Mesendoderm (in vitro differentiated cells): Measurements from ENCODE around the gene ADAMTSL1.

Experiments used
- DNase-seq: peaks from one replicate; pipeline ENCODE4 v3.0.0; 2013
- H2AK5ac ChIP-seq: 2 replicates; pipeline ENCODE4 v1.6.1; 2013; ENCODE audit warnings: low read length, inconsistent platforms
- H2BK120ac ChIP-seq: 2 replicates; pipeline ENCODE4 v1.6.1; 2013; ENCODE audit warnings: low read depth, mild to moderate bottlenecking, low read length, moderate library complexity, mixed read lengths
- H2BK15ac ChIP-seq: replicated peaks from 2 replicates; pipeline ENCODE4 v1.6.1; 2013; ENCODE audit warnings: low read depth, mild to moderate bottlenecking, moderate library complexity
- H2BK5ac ChIP-seq: 2 replicates; pipeline ENCODE4 v1.6.1; 2013; ENCODE audit warnings: low read length, inconsistent platforms
- H3K18ac ChIP-seq: 2 replicates; pipeline ENCODE4 v1.6.1; 2013; ENCODE audit warnings: mild to moderate bottlenecking, low read length, mixed read lengths
- H3K23ac ChIP-seq: one replicate; pipeline ENCODE4 v1.6.1; 2013; ENCODE audit warnings: low read length
- H3K27ac ChIP-seq: 2 replicates; pipeline ENCODE4 v1.5.1; 2013; ENCODE audit warnings: low read depth, mild to moderate bottlenecking, inconsistent platforms, low read length, moderate library complexity
- H3K27me3 ChIP-seq: 2 replicates; pipeline ENCODE4 v1.6.1; 2013; ENCODE audit warnings: low read length, control low read depth, mild to moderate bottlenecking, inconsistent platforms; ENCODE audit not compliant: insufficient read depth, poor library complexity
- H3K36me3 ChIP-seq: 2 replicates; pipeline ENCODE4 v1.6.1; 2013; ENCODE audit warnings: low read length, inconsistent platforms; ENCODE audit not compliant: control insufficient read depth, insufficient read depth
- H3K4ac ChIP-seq: one replicate; pipeline ENCODE4 v1.6.1; 2013; ENCODE audit warnings: low read depth, mild to moderate bottlenecking, low read length, moderate library complexity
- H3K4me1 ChIP-seq: 2 replicates; pipeline ENCODE4 v1.6.1; 2013; ENCODE audit warnings: low read depth, low read length, inconsistent platforms; ENCODE audit not compliant: control insufficient read depth
- H3K4me2 ChIP-seq: 2 replicates; pipeline ENCODE4 v1.6.1; 2013; ENCODE audit warnings: low read length
- H3K4me3 ChIP-seq: 2 replicates; pipeline ENCODE4 v1.5.1; 2013; ENCODE audit warnings: mild to moderate bottlenecking, low read length
- H3K56ac ChIP-seq: one replicate; pipeline ENCODE4 v1.6.1; 2013; ENCODE audit warnings: low read length
- H3K79me1 ChIP-seq: 2 replicates; pipeline ENCODE4 v1.6.1; 2013; ENCODE audit warnings: low read length, inconsistent platforms
- H3K79me2 ChIP-seq: 2 replicates; pipeline ENCODE4 v1.6.1; 2013; ENCODE audit warnings: mild to moderate bottlenecking, low read length; ENCODE audit not compliant: control insufficient read depth, insufficient read depth
- H3K9ac ChIP-seq: 2 replicates; pipeline ENCODE4 v1.6.1; 2013; ENCODE audit warnings: low read length, inconsistent platforms
- H4K5ac ChIP-seq: one replicate; pipeline ENCODE4 v1.6.1; 2013; ENCODE audit warnings: low read length
- H4K8ac ChIP-seq: one replicate; pipeline ENCODE4 v1.6.1; 2013; ENCODE audit warnings: low read depth, mild to moderate bottlenecking, control low read depth, low read length, moderate library complexity
- WGBS: extraction: QIAGEN DNeasy Blood & Tissue Kit; methylation state at CpG from one replicate; pipeline ENCODE4 v1.1.7; 2013; ENCODE audit warnings: low lambda C conversion rate, missing lambda C conversion rate; ENCODE audit not compliant: insufficient coverage; ENCODE audit errors: extremely low coverage; 5-methylcytosine and 5-hydroxymethylcytosine counted together

Gene ADAMTSL1

GRCh38 chr9:18905028-18905882, 431.3 kb downstream of the ADAMTSL1 start:
- H3K27ac ChIP-seq = no peak overlapping the region
- H3K79me2 ChIP-seq = no peaks in the 10 kb centered on the region
- H3K4ac ChIP-seq = no peak overlapping the region
- DNase-seq = no peak
- no peak overlapping the region for H3K9ac ChIP-seq
- H2BK15ac ChIP-seq = no peak overlapping the region
- H4K5ac ChIP-seq = no peak overlapping the region
- no peak overlapping the region for H2AK5ac ChIP-seq
- H3K27me3 ChIP-seq = no peaks in the 10 kb centered on the region
- no peak overlapping the region for H3K4me3 ChIP-seq
- no peak overlapping the region for H3K18ac ChIP-seq
- no peak overlapping the region for H3K4me2 ChIP-seq
- H3K56ac ChIP-seq = no peak overlapping the region
- no CpG with 5 or more reads among the region's 11 CpGs for WGBS
- no peak overlapping the region for H2BK5ac ChIP-seq
- H3K36me3 ChIP-seq = no peaks in the 10 kb centered on the region
- no peak overlapping the region for H3K23ac ChIP-seq
- no peak overlapping the region for H2BK120ac ChIP-seq
- H3K79me1 ChIP-seq = no peaks in the 10 kb centered on the region
- no peaks in the 10 kb centered on the region for H3K4me1 ChIP-seq
- H4K8ac ChIP-seq = no peak overlapping the region

GRCh38 chr9:18905883-18906629, 432.1 kb downstream of the ADAMTSL1 start:
- Histone ChIP-seq H3K79me1 (no peaks in the 10 kb centered on the region), H3K79me2 (no peaks in the 10 kb centered on the region), H4K8ac (no peak overlapping the region), H2BK15ac (no peak overlapping the region), H3K4me2 (no peak overlapping the region), H2AK5ac (no peak overlapping the region), H3K4me1 (peaks cover 3% of the 10 kb centered on the region), H3K56ac (no peak overlapping the region), H2BK120ac (no peak overlapping the region), H3K18ac (no peak overlapping the region), H3K23ac (no peak overlapping the region), H3K4ac (no peak overlapping the region), H3K4me3 (no peak overlapping the region), H3K36me3 (no peaks in the 10 kb centered on the region), H2BK5ac (no peak overlapping the region), H3K9ac (no peak overlapping the region), H3K27me3 (no peaks in the 10 kb centered on the region), H4K5ac (no peak overlapping the region), H3K27ac (no peak overlapping the region)
- WGBS = no CpG with 5 or more reads among the region's 9 CpGs
- DNase-seq = no peak

DNA sequence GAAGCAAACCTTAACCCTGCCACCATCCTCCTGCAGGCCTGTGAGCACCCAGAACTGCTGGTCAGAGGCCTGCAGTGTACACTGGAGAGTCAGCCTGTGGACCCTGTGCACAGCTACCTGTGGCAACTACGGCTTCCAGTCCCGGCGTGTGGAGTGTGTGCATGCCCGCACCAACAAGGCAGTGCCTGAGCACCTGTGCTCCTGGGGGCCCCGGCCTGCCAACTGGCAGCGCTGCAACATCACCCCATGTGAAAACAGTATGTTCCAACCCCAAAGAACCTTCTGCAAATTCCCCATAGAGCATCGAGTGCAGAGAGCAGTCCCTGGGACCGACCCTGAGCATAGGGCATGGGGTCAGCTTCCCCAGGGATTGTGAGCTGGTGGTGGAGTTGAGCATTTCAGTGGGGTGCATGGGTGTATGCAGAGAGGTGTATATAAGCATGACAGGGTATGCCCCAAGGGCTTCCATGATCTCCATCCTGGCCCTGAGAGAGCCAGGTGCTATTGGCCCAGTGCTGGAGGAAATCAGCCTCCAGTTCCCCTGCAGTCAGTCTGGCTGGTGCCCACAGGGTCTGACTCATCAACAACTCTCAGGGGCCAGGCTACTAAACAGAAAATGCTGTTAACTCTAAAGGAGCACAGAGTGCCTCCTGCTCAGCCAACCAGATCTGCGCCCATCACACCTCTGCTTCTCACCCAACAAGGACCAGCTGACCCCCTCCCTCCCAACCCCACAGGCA, 432.9 kb downstream of the ADAMTSL1 start:
- H2BK120ac ChIP-seq = no peak overlapping the region
- WGBS = no CpG with 5 or more reads among the region's 9 CpGs
- no peaks in the 10 kb centered on the region for H3K36me3 ChIP-seq
- no peak overlapping the region for H4K5ac ChIP-seq
- no peaks in the 10 kb centered on the region for H3K79me2 ChIP-seq
- no peak overlapping the region for H3K23ac ChIP-seq
- no peak overlapping the region for H3K9ac ChIP-seq
- no peak overlapping the region for H2AK5ac ChIP-seq
- no peak overlapping the region for H3K27ac ChIP-seq
- no peak overlapping the region for H3K4me2 ChIP-seq
- no peak overlapping the region for H2BK15ac ChIP-seq
- no peak overlapping the region for H3K4me3 ChIP-seq
- no peaks in the 10 kb centered on the region for H3K79me1 ChIP-seq
- no peak overlapping the region for H3K56ac ChIP-seq
- no peak overlapping the region for H3K4ac ChIP-seq
- H2BK5ac ChIP-seq = no peak overlapping the region
- DNase-seq = no peak
- no peak overlapping the region for H3K18ac ChIP-seq
- no peak overlapping the region for H4K8ac ChIP-seq
- H3K27me3 ChIP-seq = no peaks in the 10 kb centered on the region
- H3K4me1 ChIP-seq = peaks cover 8% of the 10 kb centered on the region

DNA sequence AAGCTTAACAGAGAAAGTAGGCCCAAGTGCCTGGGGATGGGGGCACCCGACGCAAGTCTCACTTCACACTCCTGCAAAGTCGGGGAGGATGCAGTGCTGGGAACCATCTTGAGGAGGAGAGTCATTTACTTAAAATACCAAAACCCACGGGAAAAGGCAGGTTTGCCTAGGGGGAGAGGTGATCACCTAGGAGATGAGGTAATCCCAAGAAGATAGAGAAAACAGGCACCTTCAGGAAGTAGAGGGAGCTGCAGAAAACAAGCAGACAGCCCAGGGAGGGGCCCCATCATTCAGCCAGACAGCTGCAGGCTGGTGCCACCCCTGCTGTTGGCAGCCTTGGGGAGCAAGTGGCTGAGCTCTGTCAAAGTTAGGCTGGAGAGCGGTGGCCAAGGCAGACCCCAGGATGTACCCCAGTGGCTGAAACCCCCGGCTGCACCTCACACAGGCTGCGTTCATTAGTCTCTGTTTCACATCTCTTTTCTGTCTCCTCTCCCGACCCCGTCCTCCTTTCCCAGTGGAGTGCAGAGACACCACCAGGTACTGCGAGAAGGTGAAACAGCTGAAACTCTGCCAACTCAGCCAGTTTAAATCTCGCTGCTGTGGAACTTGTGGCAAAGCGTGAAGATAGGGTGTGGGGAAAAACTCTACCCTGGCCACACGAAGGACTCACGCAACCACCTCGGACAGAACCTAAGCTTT, 434.1 kb downstream of the ADAMTSL1 start:
- H3K4me1 ChIP-seq = peaks cover 8% of the 10 kb centered on the region
- H3K79me2 ChIP-seq = no peaks in the 10 kb centered on the region
- H3K4me2 ChIP-seq = no peak overlapping the region
- no peak overlapping the region for H2BK120ac ChIP-seq
- H3K56ac ChIP-seq = no peak overlapping the region
- no peaks in the 10 kb centered on the region for H3K27me3 ChIP-seq
- H3K4me3 ChIP-seq = no peak overlapping the region
- no peak overlapping the region for H4K5ac ChIP-seq
- H2BK5ac ChIP-seq = no peak overlapping the region
- no peak overlapping the region for H3K27ac ChIP-seq
- H3K9ac ChIP-seq = no peak overlapping the region
- no peak overlapping the region for H3K23ac ChIP-seq
- DNase-seq = peak; percentile 58
- no peak overlapping the region for H2BK15ac ChIP-seq
- H3K4ac ChIP-seq = no peak overlapping the region
- no peak overlapping the region for H4K8ac ChIP-seq
- H3K18ac ChIP-seq = no peak overlapping the region
- no peaks in the 10 kb centered on the region for H3K36me3 ChIP-seq
- no peak overlapping the region for H2AK5ac ChIP-seq
- WGBS = no CpG with 5 or more reads among the region's 15 CpGs
- no peaks in the 10 kb centered on the region for H3K79me1 ChIP-seq

- Histone ChIP-seq H3K56ac (peak overlapping the region; percentile 43), H2AK5ac (no peak overlapping the region), H3K27ac (no peak overlapping the region), H3K4ac (no peak overlapping the region), H3K79me1 (no peaks in the 10 kb centered on the region), H3K4me2 (no peak overlapping the region), H3K36me3 (no peaks in the 10 kb centered on the region), H3K79me2 (no peaks in the 10 kb centered on the region), H2BK5ac (no peak overlapping the region), H4K8ac (no peak overlapping the region), H3K27me3 (no peaks in the 10 kb centered on the region), H3K18ac (no peak overlapping the region), H3K4me3 (no peak overlapping the region), H3K23ac (peak overlapping the region; percentile 7), H2BK120ac (no peak overlapping the region), H3K4me1 (peaks cover 8% of the 10 kb centered on the region), H2BK15ac (no peak overlapping the region), H3K9ac (no peak overlapping the region), H4K5ac (no peak overlapping the region)
- DNase-seq = no peak
- WGBS = no CpG with 5 or more reads among the region's 17 CpGs
Observed at GRCh38 chr9:18909140-18910018, 435.4 kb downstream of the ADAMTSL1 start.
